H7 (cell line): ENCODE results near the gene IL13RA2. TPM values are rescaled to one million over a fixed set of nuclear protein-coding genes. Genes with fewer than 3 reads are reported as not detected.

Experiments used
- DNase-seq: peaks from one replicate; pipeline ENCODE4 v3.0.0; 2012
- H3K27me3 ChIP-seq: 2 replicates; pipeline ENCODE4 v1.6.0; 2011; ENCODE audit warnings: mild to moderate bottlenecking, low read length; ENCODE audit not compliant: control insufficient read depth, insufficient read depth
- H3K36me3 ChIP-seq: replicated peaks from 2 replicates; pipeline ENCODE4 v1.5.1; 2011; ENCODE audit warnings: low read length; ENCODE audit not compliant: control insufficient read depth, insufficient read depth
- H3K4me3 ChIP-seq: 2 replicates; pipeline ENCODE4 v1.5.1; 2011; ENCODE audit warnings: low read depth, mild to moderate bottlenecking, control low read depth, low read length, moderate library complexity; ENCODE audit not compliant: insufficient read depth
- total RNA-seq: library from RNA; depleted of rRNA; stranded (reverse); fragments of >200 nt; shearing (Covaris generic); gene quantifications from 2 replicates; pipeline ENCODE4 v1.2.3, GENCODE V29; 2014

IL13RA2 gene
- total RNA-seq, 1 experiment from 2014 or later, result not detected

DNA sequence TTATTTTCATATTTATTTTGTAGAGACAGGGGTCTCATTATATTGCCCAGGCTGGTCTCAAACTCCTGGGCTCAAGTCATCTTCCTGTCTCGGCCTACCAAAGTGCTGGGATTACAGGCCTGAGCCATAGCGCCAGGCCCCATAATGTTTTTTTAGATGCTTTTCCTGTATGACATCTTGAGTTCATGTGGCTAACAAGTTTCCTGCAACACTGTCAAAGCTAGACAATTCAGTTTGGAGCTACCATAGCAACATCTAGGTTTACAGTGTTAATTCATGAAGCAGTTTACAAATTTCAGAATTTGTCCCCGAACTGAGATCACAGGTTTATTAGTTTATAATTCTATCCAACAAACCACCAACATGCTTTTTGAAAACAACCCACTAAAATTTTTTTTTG is 6.4 kb upstream of the IL13RA2 start:
- Histone ChIP-seq H3K27me3 (no peaks in the 10 kb centered on the region), H3K36me3 (no peaks in the 10 kb centered on the region), H3K4me3 (no peak overlapping the region)
- DNase-seq, result no peak

DNA sequence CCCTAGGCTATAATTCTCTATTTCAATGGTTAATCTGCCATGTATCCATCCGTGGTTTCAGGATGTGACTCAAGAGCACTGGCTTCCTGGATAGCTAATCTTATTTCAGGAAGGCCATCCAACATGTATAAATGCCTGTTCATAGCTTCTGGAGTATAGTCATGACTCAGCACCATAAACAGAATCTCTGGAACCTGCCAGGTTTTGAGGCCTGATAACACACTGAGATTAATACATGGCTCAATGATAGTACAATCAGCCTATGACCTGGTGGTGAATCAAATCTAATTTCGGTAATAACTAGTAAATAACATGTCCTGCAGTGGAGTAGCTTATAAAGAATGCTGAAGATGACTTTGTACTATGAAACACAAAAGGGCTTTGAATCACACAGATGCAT is 5.7 kb upstream of the IL13RA2 start:
- no peaks in the 10 kb centered on the region for H3K36me3 ChIP-seq
- H3K4me3 ChIP-seq, result no peak overlapping the region
- no peak for DNase-seq
- no peaks in the 10 kb centered on the region for H3K27me3 ChIP-seq

- DNase-seq, result no peak
- Histone ChIP-seq H3K36me3 (no peaks in the 10 kb centered on the region), H3K4me3 (no peak overlapping the region), H3K27me3 (no peaks in the 10 kb centered on the region)
These were observed 3.7 kb upstream of the IL13RA2 start for GRCh38 chrX:115021121-115021520.

DNA sequence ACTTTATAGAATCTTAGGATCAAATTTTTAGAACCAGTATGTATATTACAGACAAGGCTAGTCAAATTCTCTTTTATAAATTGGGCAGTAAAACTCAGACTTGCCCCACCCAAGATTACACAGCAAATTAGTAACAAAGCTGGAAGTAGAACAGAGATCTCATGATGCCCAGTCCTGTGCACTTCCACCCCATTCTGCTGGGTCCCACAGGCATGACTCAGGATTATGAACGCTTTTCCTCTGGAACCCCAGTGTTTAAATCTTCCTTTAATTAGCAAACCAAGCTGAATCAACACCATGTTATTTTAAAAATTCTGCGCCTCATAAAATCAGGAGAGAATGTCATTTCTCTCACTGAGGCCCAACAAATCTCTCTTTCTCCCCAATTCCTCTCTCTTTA is 1.5 kb upstream of the IL13RA2 start:
- H3K36me3 ChIP-seq, result no peaks in the 10 kb centered on the region
- H3K4me3 ChIP-seq, result no peak overlapping the region
- H3K27me3 ChIP-seq, result no peaks in the 10 kb centered on the region
- DNase-seq, result no peak

- no peaks in the 10 kb centered on the region for H3K36me3 ChIP-seq
- H3K27me3 ChIP-seq, result no peaks in the 10 kb centered on the region
- H3K4me3 ChIP-seq, result no peak overlapping the region
- DNase-seq, result no peak
These were observed 728 bp upstream of the IL13RA2 start for GRCh38 chrX:115018040-115018647.

- no peak overlapping the region for H3K4me3 ChIP-seq
- DNase-seq, result no peak
- H3K36me3 ChIP-seq, result no peaks in the 10 kb centered on the region
- H3K27me3 ChIP-seq, result no peaks in the 10 kb centered on the region
These were observed 3.7 kb downstream of the IL13RA2 start for GRCh38 chrX:115013705-115014104.

- Histone ChIP-seq H3K4me3 (no peak overlapping the region), H3K27me3 (no peaks in the 10 kb centered on the region), H3K36me3 (no peaks in the 10 kb centered on the region)
- no peak for DNase-seq
These were observed 6.0 kb downstream of the IL13RA2 start for GRCh38 chrX:115011428-115011827.

- DNase-seq, result no peak
- H3K36me3 ChIP-seq, result no peaks in the 10 kb centered on the region
These were observed 17.5 kb downstream of the IL13RA2 start for GRCh38 chrX:114999906-115000305.

DNA sequence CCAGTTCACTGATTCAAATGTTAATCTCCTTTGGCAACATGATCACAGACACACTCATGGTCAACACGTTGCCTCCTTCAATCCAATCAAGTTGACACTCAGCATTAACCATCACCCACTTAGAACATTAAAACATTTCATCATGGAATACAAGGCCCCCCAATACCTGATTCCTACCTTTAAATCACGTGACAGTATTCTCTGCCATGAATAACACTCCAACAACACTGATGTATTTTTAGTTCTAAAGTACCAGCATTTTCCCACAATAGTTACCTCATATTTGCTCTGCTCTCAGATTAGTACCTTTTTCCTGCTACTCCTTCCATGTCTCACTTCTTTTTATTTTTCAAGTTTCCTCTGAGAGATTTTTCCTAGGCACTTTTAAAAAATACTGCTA is 19.6 kb downstream of the IL13RA2 start:
- Histone ChIP-seq H3K27me3 (no peaks in the 10 kb centered on the region), H3K4me3 (no peak overlapping the region), H3K36me3 (no peaks in the 10 kb centered on the region)
- DNase-seq, result no peak

More at GRCh38 chrX:114999906-115000305, 17.5 kb downstream of the IL13RA2 start:
- Histone ChIP-seq H3K4me3 (no peak overlapping the region), H3K27me3 (no peaks in the 10 kb centered on the region)

- Histone ChIP-seq H3K27me3 (no peaks in the 10 kb centered on the region), H3K36me3 (no peaks in the 10 kb centered on the region), H3K4me3 (no peak overlapping the region)
- DNase-seq, result no peak
These were observed 31.3 kb downstream of the IL13RA2 start for GRCh38 chrX:114985967-114986592.

DNA sequence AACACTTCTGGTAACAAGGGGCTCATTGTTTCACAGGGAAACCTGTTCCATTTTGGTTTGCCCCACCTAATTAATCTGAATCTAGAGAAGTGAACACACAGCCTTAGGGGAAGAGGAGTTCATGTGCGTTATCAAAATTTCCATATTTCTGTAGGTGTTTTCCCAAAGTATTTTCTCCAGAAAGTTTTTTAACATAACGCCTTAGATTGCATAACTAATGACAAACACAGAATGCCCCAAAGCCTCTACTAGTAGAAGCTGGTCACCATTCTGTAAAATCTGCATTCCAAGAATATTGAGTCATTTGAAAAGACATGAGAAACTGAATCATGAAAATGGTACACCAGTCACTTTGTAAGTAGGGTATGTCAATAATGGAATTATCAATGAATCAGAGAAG is 41.1 kb downstream of the IL13RA2 start:
- no peaks in the 10 kb centered on the region for H3K36me3 ChIP-seq
- no peaks in the 10 kb centered on the region for H3K27me3 ChIP-seq
- DNase-seq, result no peak
- H3K4me3 ChIP-seq, result no peak overlapping the region

DNA sequence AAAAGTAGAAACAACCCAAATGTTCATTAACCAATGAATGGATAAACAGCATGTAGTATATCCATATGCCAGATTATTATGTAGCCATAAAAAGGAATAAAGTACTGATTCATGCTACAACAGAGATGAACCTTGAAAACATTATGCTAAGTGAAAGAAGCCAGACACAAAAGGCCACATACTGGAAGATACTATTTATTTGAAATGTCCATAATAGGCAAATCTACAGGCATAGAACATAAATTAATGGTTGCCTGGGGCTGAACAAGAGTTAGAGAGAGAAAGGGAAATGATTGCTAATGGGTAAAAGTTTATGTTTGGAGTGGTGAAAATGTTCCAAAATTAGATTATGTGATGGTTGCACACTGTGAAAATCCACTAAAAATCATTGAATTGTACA is 44.4 kb downstream of the IL13RA2 start:
- H3K27me3 ChIP-seq, result no peaks in the 10 kb centered on the region

DNA sequence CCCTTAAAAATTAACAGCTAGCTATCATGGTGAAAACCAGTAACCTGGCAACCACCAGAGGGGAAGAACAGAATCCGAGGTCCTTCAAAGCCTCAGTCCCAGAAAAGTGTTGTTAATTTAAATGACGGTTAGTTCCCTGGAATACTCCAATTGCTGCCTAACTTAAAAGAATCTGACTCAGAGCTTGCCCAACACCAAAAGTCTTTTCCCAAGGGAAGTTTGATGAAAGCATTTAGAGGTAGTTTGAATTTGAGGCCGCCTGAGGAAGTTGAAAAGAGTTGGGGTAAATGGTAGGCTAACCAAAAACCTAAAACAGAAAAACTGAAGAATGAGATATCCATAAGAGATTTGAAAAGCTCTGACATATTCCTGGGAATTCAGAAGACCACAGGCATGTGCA is 46.6 kb downstream of the IL13RA2 start:
- no peaks in the 10 kb centered on the region for H3K36me3 ChIP-seq
- H3K4me3 ChIP-seq, result no peak overlapping the region
- no peaks in the 10 kb centered on the region for H3K27me3 ChIP-seq
- no peak for DNase-seq

More for the DNA sequence above, 44.4 kb downstream of the IL13RA2 start:
- DNase-seq, result no peak
- H3K36me3 ChIP-seq, result no peaks in the 10 kb centered on the region
- no peak overlapping the region for H3K4me3 ChIP-seq

GRCh38 chrX:114964374-114964773 is 53.0 kb downstream of the IL13RA2 start:
- no peak for DNase-seq
- Histone ChIP-seq H3K27me3 (no peaks in the 10 kb centered on the region), H3K4me3 (no peak overlapping the region), H3K36me3 (no peaks in the 10 kb centered on the region)

GRCh38 chrX:114962209-114962608 is 55.2 kb downstream of the IL13RA2 start:
- Histone ChIP-seq H3K4me3 (no peak overlapping the region), H3K36me3 (no peaks in the 10 kb centered on the region), H3K27me3 (no peaks in the 10 kb centered on the region)
- no peak for DNase-seq
